ENCODE results near the gene CCDC107. TPM values are rescaled to one million over a fixed set of nuclear protein-coding genes. Genes with fewer than 3 reads are reported as not detected.

The CCDC107 gene
- total and polyA plus RNA-seq, 2 of the 13 experiments (the other 11 are each of a cell fraction or from before 2014, with no cell fraction given), result 7.1 to 15.2 TPM

GRCh38 chr9:35664531-35665470, 6.7 kb downstream of the CCDC107 start, which contains the start of gene ARHGEF39 (continued):
- TF ChIP-seq, protein P1, sequence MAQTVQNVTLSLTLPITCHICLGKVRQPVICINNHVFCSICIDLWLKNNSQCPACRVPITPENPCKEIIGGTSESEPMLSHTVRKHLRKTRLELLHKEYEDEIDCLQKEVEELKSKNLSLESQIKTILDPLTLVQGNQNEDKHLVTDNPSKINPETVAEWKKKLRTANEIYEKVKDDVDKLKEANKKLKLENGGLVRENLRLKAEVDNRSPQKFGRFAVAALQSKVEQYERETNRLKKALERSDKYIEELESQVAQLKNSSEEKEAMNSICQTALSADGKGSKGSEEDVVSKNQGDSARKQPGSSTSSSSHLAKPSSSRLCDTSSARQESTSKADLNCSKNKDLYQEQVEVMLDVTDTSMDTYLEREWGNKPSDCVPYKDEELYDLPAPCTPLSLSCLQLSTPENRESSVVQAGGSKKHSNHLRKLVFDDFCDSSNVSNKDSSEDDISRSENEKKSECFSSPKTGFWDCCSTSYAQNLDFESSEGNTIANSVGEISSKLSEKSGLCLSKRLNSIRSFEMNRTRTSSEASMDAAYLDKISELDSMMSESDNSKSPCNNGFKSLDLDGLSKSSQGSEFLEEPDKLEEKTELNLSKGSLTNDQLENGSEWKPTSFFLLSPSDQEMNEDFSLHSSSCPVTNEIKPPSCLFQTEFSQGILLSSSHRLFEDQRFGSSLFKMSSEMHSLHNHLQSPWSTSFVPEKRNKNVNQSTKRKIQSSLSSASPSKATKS (CRISPR knock-in tag; IDR thresholded peaks at IDR 0.05), result no peak
- no peak for TF ChIP-seq SRF (IDR thresholded peaks at IDR 0.05; ENCODE audit: low read depth, low read length)
- TF ChIP-seq KDM6A (CRISPR knock-in tag; IDR thresholded peaks at IDR 0.05; ENCODE audit: low read depth), result no peak
- peak; percentile 85 for TF ChIP-seq SALL1 (CRISPR knock-in tag; IDR thresholded peaks at IDR 0.05)
- TF ChIP-seq CAMTA2 (CRISPR knock-in tag; IDR thresholded peaks at IDR 0.05; ENCODE audit: borderline replicate concordance), result no peak
- peak; percentile 90; the same call in 1 of the 2 replicates for TF ChIP-seq ZNF124 (CRISPR knock-in tag; IDR thresholded peaks at IDR 0.05)
- 0 out of 2 replicates have a peak, but pooled peaks have one; percentile 48 for TF ChIP-seq ZBTB20 (CRISPR knock-in tag; IDR thresholded peaks at IDR 0.05; ENCODE audit: borderline replicate concordance, low read depth)
- no peak for TF ChIP-seq ZNF329 (CRISPR knock-in tag; IDR thresholded peaks at IDR 0.05; ENCODE audit: low read depth)
- TF ChIP-seq ZNF788 (CRISPR knock-in tag; IDR thresholded peaks at IDR 0.05; ENCODE audit: borderline replicate concordance), result peak; percentile 70; the same call in 1 of the 2 replicates
- no peak for TF ChIP-seq RFX1 (IDR thresholded peaks at IDR 0.05)
- no peak for TF ChIP-seq ZNF292 (CRISPR knock-in tag; IDR thresholded peaks at IDR 0.05; ENCODE audit: borderline replicate concordance, low read depth)
- no peak for TF ChIP-seq ZNF512 (CRISPR knock-in tag; IDR thresholded peaks at IDR 0.05)
